NOMO-1 treated with dmso at 0.1 percent for 144 hours (cell line): ENCODE data around the gene NKAIN4.

Experiments used
- DNase-seq: peaks from one replicate; lab custom pipeline; 2025; ENCODE audit not compliant: unreplicated experiment; lab: John Stamatoyannopoulos, UW

Gene NKAIN4

GRCh38 chr20:63198606-63199005, 55.7 kb downstream of the NKAIN4 start:
- no peak for DNase-seq

DNA sequence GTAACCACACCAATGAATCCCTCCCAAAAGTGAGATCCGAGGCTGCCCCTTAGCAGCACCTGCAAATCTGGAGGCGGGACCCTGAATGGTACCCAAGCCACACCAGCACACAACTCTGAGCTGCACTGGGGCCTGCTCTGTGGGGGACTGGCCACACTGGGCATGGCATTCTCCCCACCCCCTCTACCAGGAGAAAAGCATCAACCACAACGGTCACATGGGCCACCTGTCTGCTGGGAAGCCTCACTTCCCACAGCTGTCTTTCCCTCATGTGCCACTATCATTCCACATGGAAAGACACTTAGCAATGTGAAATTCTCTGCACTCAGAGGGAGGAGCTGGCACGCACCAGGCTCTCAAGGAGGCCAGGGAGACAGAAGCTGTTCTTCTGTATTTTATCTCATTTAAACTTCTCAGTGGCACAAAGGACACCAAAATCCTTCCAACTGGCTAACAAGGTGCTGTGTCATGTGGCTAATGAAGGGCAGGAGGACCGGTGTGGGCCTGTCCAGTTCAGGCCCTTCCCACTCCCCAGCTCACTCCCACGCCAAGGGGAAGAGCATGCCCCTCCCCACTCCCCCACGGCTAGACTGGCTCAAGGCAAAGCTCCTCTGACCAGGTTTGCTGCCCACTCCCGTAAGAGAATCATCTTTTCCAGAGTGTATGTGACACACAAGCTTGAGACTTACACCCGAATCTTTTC, 57.3 kb downstream of the NKAIN4 start:
- DNase-seq: no peak

DNA sequence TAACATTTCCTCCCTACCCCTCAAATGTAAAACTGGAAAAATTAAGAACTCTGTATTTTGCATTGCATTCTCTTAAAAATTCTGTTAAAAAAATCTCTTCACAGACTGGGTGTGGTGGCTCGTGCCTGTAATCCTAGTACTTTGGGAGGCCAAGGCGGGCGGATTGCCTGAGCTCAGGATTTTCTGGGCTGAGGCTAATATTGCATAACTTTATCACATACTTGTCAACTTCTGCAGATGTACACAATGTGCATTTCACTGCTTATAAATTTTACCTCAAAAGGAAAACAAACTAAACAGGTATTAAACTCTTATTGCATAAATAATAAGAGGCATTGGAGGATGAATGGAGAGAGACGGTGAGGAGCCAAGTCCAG, 59.5 kb downstream of the NKAIN4 start:
- DNase-seq: no peak

GRCh38 chr20:63194007-63194796, 60.1 kb downstream of the NKAIN4 start:
- DNase-seq: no peak

- no peak for DNase-seq
These were observed 61.5 kb downstream of the NKAIN4 start for GRCh38 chr20:63192721-63193120.

GRCh38 chr20:63191400-63191799, 62.9 kb downstream of the NKAIN4 start:
- no peak for DNase-seq

- DNase-seq: no peak
These were observed 63.4 kb downstream of the NKAIN4 start for GRCh38 chr20:63190828-63191227.
